Gastroesophageal sphincter (tissue), 4 donors: Measurements from ENCODE around the gene KLK1. TPM values are rescaled to one million over a fixed set of nuclear protein-coding genes. Genes with fewer than 3 reads are reported as not detected.
"Not testable (repeated sequence)": the region's sequence is repeated elsewhere in the genome, so short reads cannot be mapped to it uniquely, and the experiment has no call there.

Experiments
- ATAC-seq: fragments of 150-250 bp; one replicate; pipeline ENCODE4 v1.9.1; 2016; ENCODE audit warnings: mild to moderate bottlenecking, moderate library complexity
- H3K27ac ChIP-seq, 4 donors: fragments of 200-600 bp; sonication (generic) in 3 of 4; 1 replicate in 3 of 4; 2 replicates in 1 of 4; pipeline ENCODE4 v1.5.1; 2016 to 2019
- H3K27me3 ChIP-seq: fragments of 200-600 bp; sonication (generic); one replicate; pipeline ENCODE4 v1.5.1; 2019
- H3K36me3 ChIP-seq, 2 donors: fragments of 200-600 bp; sonication (generic); one replicate each; pipeline ENCODE4 v1.5.1; 2019; ENCODE audit warnings: control low read depth in 1 of 2
- H3K4me1 ChIP-seq, 3 donors: fragments of 200-600 bp; sonication (generic); 1 replicate in 2 of 3; 2 replicates in 1 of 3; pipeline ENCODE4 v1.5.1; 2016 to 2019; ENCODE audit warnings: control low read depth in 2 of 3
- H3K4me3 ChIP-seq, 2 donors: fragments of 200-600 bp; sonication (generic); one replicate each; pipeline ENCODE4 v1.5.1; 2019; ENCODE audit warnings: mild to moderate bottlenecking in 1 of 2, moderate library complexity in 1 of 2
- H3K9me3 ChIP-seq, 3 donors: fragments of 200-600 bp; sonication (generic); one replicate each; pipeline ENCODE4 v1.5.1; 2017 to 2019; ENCODE audit warnings: control low read depth in 2 of 3
- EP300 ChIP-seq: sonication (generic); formaldehyde crosslinking; IDR thresholded peaks from one replicate; pipeline ENCODE4 v1.6.1; 2017; ENCODE audit warnings: antibody characterized with exemption, mild to moderate bottlenecking
- POLR2A ChIP-seq, 2 donors: fragments of 450-650 bp; IDR thresholded peaks; one replicate each; pipeline ENCODE4 v1.6.1; 2017; ENCODE audit warnings: antibody characterized with exemption in 2 of 2, mild to moderate bottlenecking in 2 of 2, moderate library complexity in 1 of 2
- POLR2AphosphoS5 ChIP-seq: sonication (generic); formaldehyde crosslinking; IDR thresholded peaks from one replicate; pipeline ENCODE4 v1.6.1; 2017; ENCODE audit warnings: antibody characterized with exemption
- WGBS, 2 donors: methylation state at CpG; one replicate each; pipeline ENCODE4 v1.1.5; 2018; ENCODE audit warnings: low coverage in 1 of 2; 5-methylcytosine and 5-hydroxymethylcytosine counted together
- total RNA-seq, 4 donors: library from RNA; depleted of rRNA; stranded (reverse); fragments of >200 nt; gene quantifications; one replicate each; pipeline ENCODE4 v1.1.0, GENCODE V29; 2016
- TF ChIP-seq, protein P1 (sequence below), 4 experiments: fragments of 200-600 bp in 2 of 4; fragments of 450-650 bp in 2 of 4; sonication (generic) in 1 of 4; IDR thresholded peaks; one replicate each; pipeline ENCODE4 v1.5.1; 2017 to 2019; ENCODE audit warnings: antibody characterized with exemption in 4 of 4, mild to moderate bottlenecking in 2 of 4, moderate library complexity in 2 of 4

Gene KLK1
- total RNA-seq, 4 donors from 2014 or later, result not detected

- no peak for ATAC-seq
- Histone ChIP-seq H3K27me3 (peaks cover 100% of the 10 kb centered on the region), H3K4me1 (no peaks in the 10 kb centered on the region), H3K36me3 (no peaks in the 10 kb centered on the region), H3K4me3 (no peak overlapping the region), H3K9me3 (peaks cover 0 to 13% (median 0%) of the 10 kb centered on the region in 3 donors), H3K27ac (no peak overlapping the region)
- TF ChIP-seq EP300 (no peak), POLR2A (IDR thresholded peaks at IDR 0.05) (no peak), POLR2AphosphoS5 (no peak)
- TF ChIP-seq, protein P1, sequence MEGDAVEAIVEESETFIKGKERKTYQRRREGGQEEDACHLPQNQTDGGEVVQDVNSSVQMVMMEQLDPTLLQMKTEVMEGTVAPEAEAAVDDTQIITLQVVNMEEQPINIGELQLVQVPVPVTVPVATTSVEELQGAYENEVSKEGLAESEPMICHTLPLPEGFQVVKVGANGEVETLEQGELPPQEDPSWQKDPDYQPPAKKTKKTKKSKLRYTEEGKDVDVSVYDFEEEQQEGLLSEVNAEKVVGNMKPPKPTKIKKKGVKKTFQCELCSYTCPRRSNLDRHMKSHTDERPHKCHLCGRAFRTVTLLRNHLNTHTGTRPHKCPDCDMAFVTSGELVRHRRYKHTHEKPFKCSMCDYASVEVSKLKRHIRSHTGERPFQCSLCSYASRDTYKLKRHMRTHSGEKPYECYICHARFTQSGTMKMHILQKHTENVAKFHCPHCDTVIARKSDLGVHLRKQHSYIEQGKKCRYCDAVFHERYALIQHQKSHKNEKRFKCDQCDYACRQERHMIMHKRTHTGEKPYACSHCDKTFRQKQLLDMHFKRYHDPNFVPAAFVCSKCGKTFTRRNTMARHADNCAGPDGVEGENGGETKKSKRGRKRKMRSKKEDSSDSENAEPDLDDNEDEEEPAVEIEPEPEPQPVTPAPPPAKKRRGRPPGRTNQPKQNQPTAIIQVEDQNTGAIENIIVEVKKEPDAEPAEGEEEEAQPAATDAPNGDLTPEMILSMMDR (IDR thresholded peaks at IDR 0.05), result no peak
- WGBS, 2 donors, result 0% methylated on average over 6 to 7 of the region's 30 CpGs
Observed at GRCh38 chr19:50777830-50778303, 45.7 kb downstream of the KLK1 start.

DNA sequence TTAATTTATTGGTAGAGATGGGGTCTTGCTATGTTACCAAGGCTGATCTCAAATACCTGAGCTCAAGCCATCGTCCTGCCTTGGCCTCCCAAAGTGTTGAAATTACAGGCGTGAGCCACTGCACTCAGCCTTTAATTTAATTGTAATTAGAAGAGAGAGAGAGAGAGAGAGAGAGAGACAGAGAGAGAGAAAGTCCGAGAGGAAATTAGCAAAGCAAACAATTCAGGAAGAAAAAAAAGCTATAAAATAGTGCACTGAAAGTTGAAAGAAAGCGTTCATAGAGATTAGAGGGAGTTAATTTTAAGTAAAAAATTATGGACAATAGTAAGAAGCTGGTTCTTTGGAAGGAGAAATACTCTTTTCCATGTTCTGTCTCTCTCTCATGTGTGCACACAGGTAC, 46.3 kb downstream of the KLK1 start:
- H3K4me3 ChIP-seq, result no peak overlapping the region
- TF ChIP-seq POLR2A (IDR thresholded peaks at IDR 0.05), result no peak
- TF ChIP-seq, protein P1 (IDR thresholded peaks at IDR 0.05), result no peak
- TF ChIP-seq EP300, result no peak
- TF ChIP-seq POLR2AphosphoS5, result no peak
- peaks cover 100% of the 10 kb centered on the region for H3K27me3 ChIP-seq
- no peaks in the 10 kb centered on the region for H3K36me3 ChIP-seq
- no peak for ATAC-seq
- H3K9me3 ChIP-seq, result peaks cover 0 to 18% (median 0%) of the 10 kb centered on the region in 3 donors
- 43 to 48% methylated on average over 3 to 4 of the region's 4 CpGs for WGBS, 2 donors
- H3K27ac ChIP-seq, result no peak overlapping the region
- no peaks in the 10 kb centered on the region for H3K4me1 ChIP-seq

GRCh38 chr19:50776131-50776530, 47.5 kb downstream of the KLK1 start:
- H3K36me3 ChIP-seq, result no peaks in the 10 kb centered on the region
- H3K4me3 ChIP-seq, result no peak overlapping the region
- TF ChIP-seq, protein P1 (IDR thresholded peaks at IDR 0.05), result no peak
- TF ChIP-seq POLR2A (IDR thresholded peaks at IDR 0.05), result no peak
- TF ChIP-seq POLR2AphosphoS5, result no peak
- no peak for TF ChIP-seq EP300
- no peak for ATAC-seq
- peaks cover 100% of the 10 kb centered on the region for H3K27me3 ChIP-seq
- H3K4me1 ChIP-seq, result no peaks in the 10 kb centered on the region
- 50 to 76% methylated on average over 2 to 5 of the region's 5 CpGs for WGBS, 2 donors
- H3K9me3 ChIP-seq, result peaks cover 0 to 18% (median 0%) of the 10 kb centered on the region in 3 donors
- H3K27ac ChIP-seq, result no peak overlapping the region

DNA sequence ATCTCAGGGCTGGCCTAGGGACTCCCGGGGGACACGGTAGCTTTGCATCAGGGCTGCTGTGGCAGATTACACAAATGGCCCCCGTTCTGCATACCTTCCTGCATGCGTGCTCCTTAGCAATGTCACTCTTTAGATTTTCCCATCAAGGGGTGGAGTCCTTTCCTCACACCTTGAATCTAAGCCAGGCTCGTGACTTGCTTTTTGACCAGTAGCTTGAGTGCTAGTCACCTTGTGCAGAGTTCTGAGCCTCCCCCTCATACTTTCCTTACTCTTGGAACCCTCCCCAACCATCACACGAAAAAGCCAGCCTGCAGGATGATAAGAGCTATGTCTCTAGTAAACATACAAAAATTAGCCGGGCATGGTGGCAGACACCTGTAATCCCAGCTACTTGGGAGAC, 50.1 kb downstream of the KLK1 start:
- ATAC-seq, result not testable (repeated sequence)
- 47% methylated on average over 3 of the region's 7 CpGs; no CpG with 5 or more reads in 1 of the 2 donors for WGBS, 2 donors
- peaks cover 99% of the 10 kb centered on the region for H3K27me3 ChIP-seq

DNA sequence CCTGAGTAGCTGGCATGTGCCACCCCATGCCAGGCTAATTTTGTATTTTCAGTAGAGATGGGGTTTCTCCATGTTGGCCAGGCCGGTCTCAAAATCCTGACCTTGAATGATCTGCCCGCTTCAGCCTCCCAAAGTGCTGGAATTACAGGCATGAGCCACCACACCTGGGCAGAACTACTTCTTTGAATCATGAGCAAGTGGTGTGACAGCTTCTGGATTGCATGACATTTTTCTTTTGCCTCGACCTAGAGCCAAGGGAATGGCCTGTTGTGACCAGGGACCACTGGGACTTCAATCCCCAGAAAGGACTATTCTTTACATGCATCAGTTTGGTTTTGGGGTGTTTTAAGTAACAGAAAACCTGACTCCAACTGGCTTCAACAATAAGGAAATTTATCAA, 50.7 kb downstream of the KLK1 start:
- 100% methylated on average over 1 of the region's 3 CpGs; no CpG with 5 or more reads in 1 of the 2 donors for WGBS, 2 donors
- H3K27ac ChIP-seq, ATAC-seq, H3K4me1 ChIP-seq, H3K4me3 ChIP-seq, H3K36me3 ChIP-seq: not testable (repeated sequence)
- Histone ChIP-seq H3K27me3 (peaks cover 99% of the 10 kb centered on the region), H3K9me3 (peaks cover 0 to 18% (median 0%) of the 10 kb centered on the region in 3 donors)

More for the DNA sequence above, 50.1 kb downstream of the KLK1 start:
- not testable (repeated sequence) for H3K36me3 ChIP-seq, H3K27ac ChIP-seq, H3K4me3 ChIP-seq, H3K4me1 ChIP-seq
- H3K9me3 ChIP-seq, result peaks cover 0 to 18% (median 0%) of the 10 kb centered on the region in 3 donors

DNA sequence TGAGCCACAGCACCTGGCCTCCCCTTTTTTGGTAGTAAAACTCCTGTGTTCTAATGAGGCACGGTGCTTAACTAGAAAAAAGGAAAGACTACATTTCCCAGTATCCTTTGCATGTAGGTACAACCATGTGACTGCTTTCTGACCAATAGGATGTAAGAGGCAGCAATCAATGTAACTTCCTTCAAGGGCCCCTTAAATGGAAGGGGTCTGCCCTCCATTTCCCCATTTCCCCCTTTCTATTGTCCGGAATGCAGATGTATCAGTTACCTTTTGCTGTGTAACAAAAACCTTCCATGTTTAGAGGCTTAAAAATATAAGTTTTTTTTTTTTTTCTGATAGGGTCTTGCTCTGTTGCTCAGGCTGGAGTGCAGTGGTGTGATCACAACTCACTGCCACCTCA, 51.1 kb downstream of the KLK1 start:
- Histone ChIP-seq H3K27me3 (peaks cover 99% of the 10 kb centered on the region), H3K4me1 (no peaks in the 10 kb centered on the region), H3K4me3 (no peak overlapping the region), H3K9me3 (peaks cover 0 to 18% (median 0%) of the 10 kb centered on the region in 3 donors), H3K27ac (no peak overlapping the region), H3K36me3 (no peaks in the 10 kb centered on the region)
- TF ChIP-seq POLR2AphosphoS5, result no peak
- no peak for TF ChIP-seq POLR2A (IDR thresholded peaks at IDR 0.05)
- TF ChIP-seq, protein P1 (IDR thresholded peaks at IDR 0.05), result no peak
- TF ChIP-seq EP300, result no peak
- ATAC-seq, result no peak
- 42 to 65% methylated on average over 2 of the region's 2 CpGs for WGBS, 2 donors
